ENCODE measurements around the gene CACUL1.

DNA sequence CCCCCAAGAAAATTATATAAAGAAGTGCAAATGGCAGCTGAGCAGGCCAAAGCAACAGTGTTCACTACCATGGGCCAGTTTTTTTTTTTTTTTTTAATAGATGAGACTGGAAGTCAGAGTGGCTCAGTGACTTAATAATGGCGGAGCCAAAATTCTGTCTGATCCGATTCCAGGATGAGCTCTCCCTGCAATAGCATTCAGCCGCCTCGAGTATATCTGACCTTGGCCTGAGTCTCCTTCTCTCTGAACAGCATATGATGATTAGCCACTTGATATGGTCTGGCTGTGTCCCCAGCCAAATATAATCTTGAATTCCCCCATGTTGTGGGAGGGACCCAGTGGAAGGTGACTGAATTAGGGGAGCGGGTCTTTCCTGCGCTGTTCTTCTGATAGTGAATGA lies 82.6 kb downstream of the CACUL1 start:
- no peak for TF ChIP-seq POLR2A (IDR thresholded peaks at IDR 0.05)
- TF ChIP-seq CTCF (IDR thresholded peaks at IDR 0.05) = no peak

Measured in heart left ventricle (tissue), 13 donors.